SK-N-SH treated with all-trans-retinoic acid at 6 μM for 48 hours (cell line): ENCODE results near the gene CDKN2B.

Experiments
- ATAC-seq: fragments of 200-7000 bp; cut with Tn5 transposase; 3 replicates; pipeline ENCODE4 v1.9.1; 2020; ENCODE audit warnings: mild to moderate bottlenecking, moderate library complexity
- ARNTL ChIP-seq: fragments of 450-650 bp; formaldehyde crosslinking; IDR thresholded peaks from 2 replicates; pipeline ENCODE4 v1.5.0; 2020; ENCODE audit warnings: low read depth, mild to moderate bottlenecking, moderate library complexity, borderline replicate concordance
- BACH2 ChIP-seq: fragments of 250-450 bp; sonication (Bioruptor Pico); IDR thresholded peaks from 2 replicates; pipeline ENCODE4 v1.9.0; 2021; ENCODE audit warnings: mild to moderate bottlenecking, borderline replicate concordance
- CSDC2 ChIP-seq: fragments of 250-450 bp; sonication (Bioruptor Pico); IDR thresholded peaks from 2 replicates; pipeline ENCODE4 v1.5.0; 2020; ENCODE audit warnings: mild to moderate bottlenecking, moderate library complexity
- ESRRG ChIP-seq: fragments of 250-450 bp; sonication (Bioruptor Pico); IDR thresholded peaks from 2 replicates; pipeline ENCODE4 v1.6.1; 2021; ENCODE audit warnings: mild to moderate bottlenecking
- GLIS3 ChIP-seq: fragments of 250-450 bp; sonication (Bioruptor Pico); IDR thresholded peaks from 2 replicates; pipeline ENCODE4 v1.5.0; 2020; ENCODE audit warnings: mild to moderate bottlenecking, moderate library complexity
- ISL1 ChIP-seq: fragments of 250-450 bp; sonication (Bioruptor Pico); IDR thresholded peaks from 2 replicates; pipeline ENCODE4 v2.1.2; 2022; ENCODE audit warnings: mild to moderate bottlenecking, moderate library complexity
- OSR1 ChIP-seq: fragments of 250-450 bp; sonication (Bioruptor Pico); IDR thresholded peaks from 2 replicates; pipeline ENCODE4 v1.8.0; 2022; ENCODE audit warnings: moderate library complexity, mild to moderate bottlenecking, inconsistent platforms
- PATZ1 ChIP-seq: fragments of 250-450 bp; sonication (Bioruptor Pico); IDR thresholded peaks from 2 replicates; pipeline ENCODE4 v1.8.0; 2020; ENCODE audit warnings: mild to moderate bottlenecking, moderate library complexity, borderline replicate concordance
- PPARA ChIP-seq: fragments of 250-450 bp; sonication (Bioruptor Pico); IDR thresholded peaks from 2 replicates; pipeline ENCODE4 v1.5.0; 2020; ENCODE audit warnings: mild to moderate bottlenecking, borderline replicate concordance
- RARB ChIP-seq: fragments of 250-450 bp; sonication (Bioruptor Pico); IDR thresholded peaks from 2 replicates; pipeline ENCODE4 v1.8.0; 2021; ENCODE audit warnings: mild to moderate bottlenecking, moderate library complexity
- SNAI2 ChIP-seq: fragments of 250-450 bp; sonication (Bioruptor Pico); IDR thresholded peaks from 2 replicates; pipeline ENCODE4 v1.5.0; 2020; ENCODE audit warnings: mild to moderate bottlenecking, moderate library complexity
- TCF4 ChIP-seq: fragments of 250-450 bp; sonication (Bioruptor Pico); IDR thresholded peaks from 2 replicates; pipeline ENCODE4 v1.8.0; 2021; ENCODE audit warnings: mild to moderate bottlenecking, moderate library complexity, borderline replicate concordance
- TOX ChIP-seq: fragments of 250-450 bp; sonication (Bioruptor Pico); IDR thresholded peaks from 2 replicates; pipeline ENCODE4 v1.8.0; 2021; ENCODE audit warnings: mild to moderate bottlenecking, moderate library complexity, borderline replicate concordance
- ZC3H10 ChIP-seq: fragments of 250-450 bp; sonication (Bioruptor Pico); IDR thresholded peaks from 2 replicates; pipeline ENCODE4 v1.5.1; 2021; ENCODE audit warnings: mild to moderate bottlenecking, moderate library complexity
- ZFP3 ChIP-seq: fragments of 250-450 bp; sonication (Bioruptor Pico); IDR thresholded peaks from 2 replicates; pipeline ENCODE4 v1.5.0; 2020; ENCODE audit warnings: mild to moderate bottlenecking, moderate library complexity
- ZFP30 ChIP-seq: fragments of 450-650 bp; formaldehyde crosslinking; IDR thresholded peaks from 2 replicates; pipeline ENCODE4 v1.5.0; 2022; ENCODE audit warnings: mild to moderate bottlenecking, moderate library complexity
- ZNF565 ChIP-seq: fragments of 450-650 bp; formaldehyde crosslinking; conservative IDR thresholded peaks from 2 replicates; pipeline ENCODE4 v1.5.0; 2020; ENCODE audit warnings: low read depth, mild to moderate bottlenecking, moderate library complexity
- ZNF70 ChIP-seq: fragments of 450-650 bp; formaldehyde crosslinking; IDR thresholded peaks from 2 replicates; pipeline ENCODE4 v1.5.0; 2020; ENCODE audit warnings: mild to moderate bottlenecking, moderate library complexity
- ZNF8 ChIP-seq: fragments of 450-650 bp; formaldehyde crosslinking; IDR thresholded peaks from 2 replicates; pipeline ENCODE4 v1.5.0; 2020; ENCODE audit warnings: mild to moderate bottlenecking, moderate library complexity
- TF ChIP-seq, protein P1 (sequence below): fragments of 250-450 bp; sonication (Bioruptor Pico); IDR thresholded peaks from 2 replicates; pipeline ENCODE4 v1.5.0; 2020; ENCODE audit warnings: mild to moderate bottlenecking, moderate library complexity
- TF ChIP-seq, protein P2 (sequence below): fragments of 250-450 bp; sonication (Bioruptor Pico); IDR thresholded peaks from 2 replicates; pipeline ENCODE4 v1.5.1; 2021; ENCODE audit warnings: mild to moderate bottlenecking, moderate library complexity
- TF ChIP-seq, protein P3 (sequence below): fragments of 250-450 bp; sonication (Bioruptor Pico); IDR thresholded peaks from 2 replicates; pipeline ENCODE4 v1.5.1; 2020; ENCODE audit warnings: low read depth, mild to moderate bottlenecking, moderate library complexity

Gene CDKN2B

GRCh38 chr9:22002038-22002437 is 7.1 kb downstream of the CDKN2B start:
- no peak for TF ChIP-seq TCF4
- TF ChIP-seq PPARA (CRISPR knock-in tag): no peak
- TF ChIP-seq, protein P1, sequence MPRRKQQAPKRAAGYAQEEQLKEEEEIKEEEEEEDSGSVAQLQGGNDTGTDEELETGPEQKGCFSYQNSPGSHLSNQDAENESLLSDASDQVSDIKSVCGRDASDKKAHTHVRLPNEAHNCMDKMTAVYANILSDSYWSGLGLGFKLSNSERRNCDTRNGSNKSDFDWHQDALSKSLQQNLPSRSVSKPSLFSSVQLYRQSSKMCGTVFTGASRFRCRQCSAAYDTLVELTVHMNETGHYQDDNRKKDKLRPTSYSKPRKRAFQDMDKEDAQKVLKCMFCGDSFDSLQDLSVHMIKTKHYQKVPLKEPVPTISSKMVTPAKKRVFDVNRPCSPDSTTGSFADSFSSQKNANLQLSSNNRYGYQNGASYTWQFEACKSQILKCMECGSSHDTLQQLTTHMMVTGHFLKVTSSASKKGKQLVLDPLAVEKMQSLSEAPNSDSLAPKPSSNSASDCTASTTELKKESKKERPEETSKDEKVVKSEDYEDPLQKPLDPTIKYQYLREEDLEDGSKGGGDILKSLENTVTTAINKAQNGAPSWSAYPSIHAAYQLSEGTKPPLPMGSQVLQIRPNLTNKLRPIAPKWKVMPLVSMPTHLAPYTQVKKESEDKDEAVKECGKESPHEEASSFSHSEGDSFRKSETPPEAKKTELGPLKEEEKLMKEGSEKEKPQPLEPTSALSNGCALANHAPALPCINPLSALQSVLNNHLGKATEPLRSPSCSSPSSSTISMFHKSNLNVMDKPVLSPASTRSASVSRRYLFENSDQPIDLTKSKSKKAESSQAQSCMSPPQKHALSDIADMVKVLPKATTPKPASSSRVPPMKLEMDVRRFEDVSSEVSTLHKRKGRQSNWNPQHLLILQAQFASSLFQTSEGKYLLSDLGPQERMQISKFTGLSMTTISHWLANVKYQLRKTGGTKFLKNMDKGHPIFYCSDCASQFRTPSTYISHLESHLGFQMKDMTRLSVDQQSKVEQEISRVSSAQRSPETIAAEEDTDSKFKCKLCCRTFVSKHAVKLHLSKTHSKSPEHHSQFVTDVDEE: no peak
- no peak for TF ChIP-seq SNAI2
- no peak for TF ChIP-seq CSDC2 (CRISPR knock-in tag)
- no peak for TF ChIP-seq ISL1 (CRISPR knock-in tag)
- TF ChIP-seq ZFP30 (CRISPR knock-in tag): no peak
- no peak for TF ChIP-seq RARB (CRISPR knock-in tag)
- TF ChIP-seq, protein P2, sequence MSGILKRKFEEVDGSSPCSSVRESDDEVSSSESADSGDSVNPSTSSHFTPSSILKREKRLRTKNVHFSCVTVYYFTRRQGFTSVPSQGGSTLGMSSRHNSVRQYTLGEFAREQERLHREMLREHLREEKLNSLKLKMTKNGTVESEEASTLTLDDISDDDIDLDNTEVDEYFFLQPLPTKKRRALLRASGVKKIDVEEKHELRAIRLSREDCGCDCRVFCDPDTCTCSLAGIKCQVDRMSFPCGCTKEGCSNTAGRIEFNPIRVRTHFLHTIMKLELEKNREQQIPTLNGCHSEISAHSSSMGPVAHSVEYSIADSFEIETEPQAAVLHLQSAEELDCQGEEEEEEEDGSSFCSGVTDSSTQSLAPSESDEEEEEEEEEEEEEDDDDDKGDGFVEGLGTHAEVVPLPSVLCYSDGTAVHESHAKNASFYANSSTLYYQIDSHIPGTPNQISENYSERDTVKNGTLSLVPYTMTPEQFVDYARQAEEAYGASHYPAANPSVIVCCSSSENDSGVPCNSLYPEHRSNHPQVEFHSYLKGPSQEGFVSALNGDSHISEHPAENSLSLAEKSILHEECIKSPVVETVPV: no peak
- TF ChIP-seq ZNF565 (CRISPR knock-in tag): no peak
- no peak for TF ChIP-seq TOX (CRISPR knock-in tag)
- no peak for TF ChIP-seq ZFP3 (CRISPR knock-in tag)
- TF ChIP-seq ESRRG (CRISPR knock-in tag): no peak
- TF ChIP-seq ARNTL (CRISPR knock-in tag): no peak
- TF ChIP-seq ZNF70 (CRISPR knock-in tag): no peak
- ATAC-seq: no peak

DNA sequence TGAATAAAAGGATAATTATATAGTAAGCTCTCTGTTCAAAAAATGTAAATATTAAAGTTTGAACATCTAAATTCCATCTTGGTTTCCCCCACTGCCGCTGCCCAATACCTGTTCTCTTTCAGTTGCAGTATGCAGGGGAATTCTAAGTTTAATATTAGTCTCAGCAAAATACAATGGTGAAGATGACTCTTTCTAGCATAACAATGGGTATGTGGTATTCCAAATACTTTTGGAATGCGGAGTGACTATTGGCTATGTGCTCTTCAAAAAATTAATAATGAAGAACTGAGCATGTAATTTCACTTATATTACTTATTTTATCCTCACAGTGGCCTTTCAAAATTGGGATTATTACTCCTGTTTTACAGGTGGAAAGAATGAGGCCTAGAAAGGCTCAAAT is 11.1 kb downstream of the CDKN2B start:
- TF ChIP-seq, protein P2: no peak
- TF ChIP-seq ZNF70 (CRISPR knock-in tag) (no peak), ZNF565 (CRISPR knock-in tag) (no peak), TCF4 (no peak), ARNTL (CRISPR knock-in tag) (no peak), PATZ1 (no peak), RARB (CRISPR knock-in tag) (no peak), ZNF8 (CRISPR knock-in tag) (no peak), GLIS3 (CRISPR knock-in tag) (no peak), ISL1 (CRISPR knock-in tag) (no peak), ESRRG (CRISPR knock-in tag) (no peak), CSDC2 (CRISPR knock-in tag) (no peak), BACH2 (no peak), ZC3H10 (CRISPR knock-in tag) (no peak), SNAI2 (no peak)
- TF ChIP-seq, protein P3, sequence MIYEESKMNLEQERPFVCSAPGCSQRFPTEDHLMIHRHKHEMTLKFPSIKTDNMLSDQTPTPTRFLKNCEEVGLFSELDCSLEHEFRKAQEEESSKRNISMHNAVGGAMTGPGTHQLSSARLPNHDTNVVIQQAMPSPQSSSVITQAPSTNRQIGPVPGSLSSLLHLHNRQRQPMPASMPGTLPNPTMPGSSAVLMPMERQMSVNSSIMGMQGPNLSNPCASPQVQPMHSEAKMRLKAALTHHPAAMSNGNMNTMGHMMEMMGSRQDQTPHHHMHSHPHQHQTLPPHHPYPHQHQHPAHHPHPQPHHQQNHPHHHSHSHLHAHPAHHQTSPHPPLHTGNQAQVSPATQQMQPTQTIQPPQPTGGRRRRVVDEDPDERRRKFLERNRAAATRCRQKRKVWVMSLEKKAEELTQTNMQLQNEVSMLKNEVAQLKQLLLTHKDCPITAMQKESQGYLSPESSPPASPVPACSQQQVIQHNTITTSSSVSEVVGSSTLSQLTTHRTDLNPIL (CRISPR knock-in tag): no peak
- no peak for ATAC-seq

DNA sequence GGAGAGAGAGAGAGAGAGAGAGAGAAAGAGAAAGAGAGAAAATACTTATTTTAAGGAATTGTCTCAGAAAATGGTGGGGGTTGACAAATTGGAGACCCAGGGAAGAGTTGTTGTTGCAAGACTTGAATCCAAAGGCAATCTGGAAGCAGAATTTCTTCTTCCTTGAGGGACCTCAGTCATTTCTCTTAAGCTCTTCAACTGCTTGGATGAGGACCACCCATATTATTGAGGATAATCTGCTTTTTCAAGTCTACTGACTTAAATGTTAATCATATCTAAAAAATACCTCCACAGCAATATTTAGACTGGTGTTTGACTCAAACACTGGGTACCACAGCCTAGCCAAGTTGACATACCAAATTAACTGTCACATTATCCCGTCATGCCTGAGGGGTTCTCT is 11.6 kb downstream of the CDKN2B start:
- no peak for ATAC-seq
- TF ChIP-seq BACH2 (no peak), GLIS3 (CRISPR knock-in tag) (no peak), OSR1 (no peak), ARNTL (CRISPR knock-in tag) (no peak), ZC3H10 (CRISPR knock-in tag) (no peak), SNAI2 (no peak), TCF4 (no peak), PPARA (CRISPR knock-in tag) (no peak), ZNF8 (CRISPR knock-in tag) (no peak), ISL1 (CRISPR knock-in tag) (no peak), ZFP30 (CRISPR knock-in tag) (no peak), ZNF565 (CRISPR knock-in tag) (no peak), TOX (CRISPR knock-in tag) (no peak), RARB (CRISPR knock-in tag) (no peak), ZFP3 (CRISPR knock-in tag) (no peak)
- TF ChIP-seq, protein P2: no peak
